ENCODE measurements around the gene BNC2. TPM values are rescaled to one million over a fixed set of nuclear protein-coding genes. Genes with fewer than 3 reads are reported as not detected.

The BNC2 gene
- total and polyA plus RNA-seq, 2 of the 13 experiments (the other 11 are each of a cell fraction or from before 2014, with no cell fraction given): not detected

GRCh38 chr9:16710888-16711287 lies 159.6 kb downstream of the BNC2 start:
- POLR2A ChIA-PET: no interaction called here
- FAIRE-seq (no peak), ATAC-seq (no peak), DNase-seq (ENCODE audit: low spot score) (no peak)
- Histone ChIP-seq H3K4me1 (ENCODE audit: insufficient read depth, low read length) (no peaks in the 10 kb centered on the region), H3K27ac (ENCODE audit: extremely low read length, insufficient read depth, low read length) (no peak overlapping the region), H3K79me2 (ENCODE audit: insufficient read depth, low read length) (no peaks in the 10 kb centered on the region), H2AFZ (ENCODE audit: low read length) (no peak overlapping the region), H3K4me3 (replicated peaks in 1 of 3; ENCODE audit: insufficient read depth in 1 of 3, low read depth in 2 of 3, low read length in 3 of 3) (no peak overlapping the region), H4K20me1 (ENCODE audit: insufficient read depth, low read length) (no peaks in the 10 kb centered on the region), H3K36me3 (replicated peaks in 1 of 2; ENCODE audit: control insufficient read depth in 1 of 2, insufficient read depth in 2 of 2, low read length in 2 of 2) (no peaks in the 10 kb centered on the region), H3K9ac (ENCODE audit: insufficient read depth, low read depth, low read length) (no peak overlapping the region), H3K9me3 (ENCODE audit: low read length) (no peaks in the 10 kb centered on the region), H3K27me3 (ENCODE audit: control insufficient read depth in 1 of 2, insufficient read depth in 2 of 2, low read length in 2 of 2) (no peaks in the 10 kb centered on the region), H3K4me2 (ENCODE audit: low read depth, low read length) (no peak overlapping the region)
- CTCF ChIA-PET (ENCODE audit: low intra/inter-chr PET ratio, low total read pairs): no interaction called here
- in situ Hi-C loops (cut with HindIII; ENCODE audit: extremely low pct_ligation_motif_present, low pct_unique_long_range_greater_than_20kb): no loop called here
- intact Hi-C loops (cut with micrococcal nuclease; ENCODE audit: unreplicated experiment): no loop called here
- 3% methylated on average over 8 of the region's 8 CpGs for WGBS (ENCODE audit: low lambda C conversion rate)
- no TSS peak for BruUV-seq (replicated peaks)
- TF ChIP-seq, protein P1, sequence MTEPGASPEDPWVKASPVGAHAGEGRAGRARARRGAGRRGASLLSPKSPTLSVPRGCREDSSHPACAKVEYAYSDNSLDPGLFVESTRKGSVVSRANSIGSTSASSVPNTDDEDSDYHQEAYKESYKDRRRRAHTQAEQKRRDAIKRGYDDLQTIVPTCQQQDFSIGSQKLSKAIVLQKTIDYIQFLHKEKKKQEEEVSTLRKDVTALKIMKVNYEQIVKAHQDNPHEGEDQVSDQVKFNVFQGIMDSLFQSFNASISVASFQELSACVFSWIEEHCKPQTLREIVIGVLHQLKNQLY (CRISPR knock-in tag; IDR thresholded peaks at IDR 0.05): no peak
- TF ChIP-seq SP140L (CRISPR knock-in tag; IDR thresholded peaks at IDR 0.05; ENCODE audit: borderline replicate concordance) (no peak), MIXL1 (CRISPR knock-in tag; IDR thresholded peaks at IDR 0.05) (no peak), ZKSCAN1 (IDR thresholded peaks at IDR 0.05; ENCODE audit: low read length) (no peak), ZHX1 (CRISPR knock-in tag; IDR thresholded peaks at IDR 0.05; ENCODE audit: low read depth) (no peak), MED8 (CRISPR knock-in tag; IDR thresholded peaks at IDR 0.05; ENCODE audit: insufficient replicate concordance) (no peak), NKX3-1 (CRISPR knock-in tag; IDR thresholded peaks at IDR 0.05) (no peak), ZIK1 (CRISPR knock-in tag; IDR thresholded peaks at IDR 0.05; ENCODE audit: borderline replicate concordance, low read depth) (no peak), ZNF431 (CRISPR knock-in tag; IDR thresholded peaks at IDR 0.05; ENCODE audit: borderline replicate concordance, low read depth) (no peak), ZNF678 (CRISPR knock-in tag; IDR thresholded peaks at IDR 0.05) (no peak), AKNA (CRISPR knock-in tag; IDR thresholded peaks at IDR 0.05; ENCODE audit: borderline replicate concordance) (no peak), ZC3H4 (CRISPR knock-in tag; IDR thresholded peaks at IDR 0.05; ENCODE audit: borderline replicate concordance) (no peak), DPF2 (CRISPR knock-in tag; IDR thresholded peaks at IDR 0.05; ENCODE audit: borderline replicate concordance, low read depth) (no peak)
- TF ChIP-seq, protein P2, sequence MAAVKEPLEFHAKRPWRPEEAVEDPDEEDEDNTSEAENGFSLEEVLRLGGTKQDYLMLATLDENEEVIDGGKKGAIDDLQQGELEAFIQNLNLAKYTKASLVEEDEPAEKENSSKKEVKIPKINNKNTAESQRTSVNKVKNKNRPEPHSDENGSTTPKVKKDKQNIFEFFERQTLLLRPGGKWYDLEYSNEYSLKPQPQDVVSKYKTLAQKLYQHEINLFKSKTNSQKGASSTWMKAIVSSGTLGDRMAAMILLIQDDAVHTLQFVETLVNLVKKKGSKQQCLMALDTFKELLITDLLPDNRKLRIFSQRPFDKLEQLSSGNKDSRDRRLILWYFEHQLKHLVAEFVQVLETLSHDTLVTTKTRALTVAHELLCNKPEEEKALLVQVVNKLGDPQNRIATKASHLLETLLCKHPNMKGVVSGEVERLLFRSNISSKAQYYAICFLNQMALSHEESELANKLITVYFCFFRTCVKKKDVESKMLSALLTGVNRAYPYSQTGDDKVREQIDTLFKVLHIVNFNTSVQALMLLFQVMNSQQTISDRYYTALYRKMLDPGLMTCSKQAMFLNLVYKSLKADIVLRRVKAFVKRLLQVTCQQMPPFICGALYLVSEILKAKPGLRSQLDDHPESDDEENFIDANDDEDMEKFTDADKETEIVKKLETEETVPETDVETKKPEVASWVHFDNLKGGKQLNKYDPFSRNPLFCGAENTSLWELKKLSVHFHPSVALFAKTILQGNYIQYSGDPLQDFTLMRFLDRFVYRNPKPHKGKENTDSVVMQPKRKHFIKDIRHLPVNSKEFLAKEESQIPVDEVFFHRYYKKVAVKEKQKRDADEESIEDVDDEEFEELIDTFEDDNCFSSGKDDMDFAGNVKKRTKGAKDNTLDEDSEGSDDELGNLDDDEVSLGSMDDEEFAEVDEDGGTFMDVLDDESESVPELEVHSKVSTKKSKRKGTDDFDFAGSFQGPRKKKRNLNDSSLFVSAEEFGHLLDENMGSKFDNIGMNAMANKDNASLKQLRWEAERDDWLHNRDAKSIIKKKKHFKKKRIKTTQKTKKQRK (IDR thresholded peaks at IDR 0.05; ENCODE audit: low read length): no peak
